GM12878 (cell line): ENCODE measurements around the gene EXOSC1.

ENCODE experiments used
- CTCF ChIP-seq, 3 experiments: IDR thresholded peaks in 2 of 3; conservative IDR thresholded peaks in 1 of 3; 2 replicates each; pipeline ENCODE4 v1.5.1; 2011; ENCODE audit warnings: low read depth in 3 of 3, low read length in 3 of 3, mild to moderate bottlenecking in 3 of 3, control low read depth in 2 of 3, moderate library complexity in 2 of 3, inconsistent platforms in 1 of 3, mixed read lengths in 1 of 3; ENCODE audit not compliant: control insufficient read depth in 2 of 3, insufficient read depth in 1 of 3; ENCODE audit errors: extremely low read depth in 1 of 3
- PBX3 ChIP-seq: IDR thresholded peaks from 2 replicates; pipeline ENCODE4 v1.6.1; 2011; ENCODE audit warnings: mild to moderate bottlenecking, low read depth, low read length, moderate library complexity; ENCODE audit not compliant: insufficient replicate concordance
- SIN3A ChIP-seq: IDR thresholded peaks from 2 replicates; pipeline ENCODE4 v1.6.1; 2012; ENCODE audit warnings: low read depth, low read length, improper control_type of control experiment
- TF ChIP-seq, protein P1 (sequence below): IDR thresholded peaks from 2 replicates; pipeline ENCODE4 v1.6.1; 2012; ENCODE audit warnings: mild to moderate bottlenecking, low read depth, low read length

- TF ChIP-seq CTCF (IDR thresholded peaks at IDR 0.05 in 2 of 3, conservative IDR thresholded peaks at IDR 0.05 in 1 of 3; ENCODE audit: control insufficient read depth in 2 of 3, extremely low read depth in 1 of 3, insufficient read depth in 1 of 3, low read depth in 3 of 3, low read length in 3 of 3) (no peak), PBX3 (no peak), SIN3A (no peak)
- TF ChIP-seq, protein P1, sequence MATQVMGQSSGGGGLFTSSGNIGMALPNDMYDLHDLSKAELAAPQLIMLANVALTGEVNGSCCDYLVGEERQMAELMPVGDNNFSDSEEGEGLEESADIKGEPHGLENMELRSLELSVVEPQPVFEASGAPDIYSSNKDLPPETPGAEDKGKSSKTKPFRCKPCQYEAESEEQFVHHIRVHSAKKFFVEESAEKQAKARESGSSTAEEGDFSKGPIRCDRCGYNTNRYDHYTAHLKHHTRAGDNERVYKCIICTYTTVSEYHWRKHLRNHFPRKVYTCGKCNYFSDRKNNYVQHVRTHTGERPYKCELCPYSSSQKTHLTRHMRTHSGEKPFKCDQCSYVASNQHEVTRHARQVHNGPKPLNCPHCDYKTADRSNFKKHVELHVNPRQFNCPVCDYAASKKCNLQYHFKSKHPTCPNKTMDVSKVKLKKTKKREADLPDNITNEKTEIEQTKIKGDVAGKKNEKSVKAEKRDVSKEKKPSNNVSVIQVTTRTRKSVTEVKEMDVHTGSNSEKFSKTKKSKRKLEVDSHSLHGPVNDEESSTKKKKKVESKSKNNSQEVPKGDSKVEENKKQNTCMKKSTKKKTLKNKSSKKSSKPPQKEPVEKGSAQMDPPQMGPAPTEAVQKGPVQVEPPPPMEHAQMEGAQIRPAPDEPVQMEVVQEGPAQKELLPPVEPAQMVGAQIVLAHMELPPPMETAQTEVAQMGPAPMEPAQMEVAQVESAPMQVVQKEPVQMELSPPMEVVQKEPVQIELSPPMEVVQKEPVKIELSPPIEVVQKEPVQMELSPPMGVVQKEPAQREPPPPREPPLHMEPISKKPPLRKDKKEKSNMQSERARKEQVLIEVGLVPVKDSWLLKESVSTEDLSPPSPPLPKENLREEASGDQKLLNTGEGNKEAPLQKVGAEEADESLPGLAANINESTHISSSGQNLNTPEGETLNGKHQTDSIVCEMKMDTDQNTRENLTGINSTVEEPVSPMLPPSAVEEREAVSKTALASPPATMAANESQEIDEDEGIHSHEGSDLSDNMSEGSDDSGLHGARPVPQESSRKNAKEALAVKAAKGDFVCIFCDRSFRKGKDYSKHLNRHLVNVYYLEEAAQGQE = no peak
Measured at GRCh38 chr10:97482381-97482780, 36.6 kb upstream of the EXOSC1 start.
